Ishikawa (cell line): Measurements from ENCODE around the gene CR1.

Source experiments
- CREB1 ChIP-seq: IDR thresholded peaks from 2 replicates; pipeline ENCODE4 v1.6.1; 2012; ENCODE audit warnings: low read depth
- EGR1 ChIP-seq: IDR thresholded peaks from 2 replicates; pipeline ENCODE4 v1.6.1; 2012
- EP300 ChIP-seq: IDR thresholded peaks from 2 replicates; pipeline ENCODE4 v1.6.1; 2012; ENCODE audit warnings: borderline replicate concordance
- FOXM1 ChIP-seq: IDR thresholded peaks from 2 replicates; pipeline ENCODE4 v1.6.1; 2012; ENCODE audit warnings: low read depth, borderline replicate concordance
- TAF1 ChIP-seq: IDR thresholded peaks from 2 replicates; pipeline ENCODE4 v1.6.1; 2012; ENCODE audit warnings: low read depth, mild to moderate bottlenecking
- TCF12 ChIP-seq: IDR thresholded peaks from 2 replicates; pipeline ENCODE4 v1.6.1; 2012; ENCODE audit warnings: low read depth
- TEAD4 ChIP-seq: IDR thresholded peaks from 2 replicates; pipeline ENCODE4 v1.6.1; 2012
- YY1 ChIP-seq: IDR thresholded peaks from 2 replicates; pipeline ENCODE4 v1.6.1; 2012; ENCODE audit warnings: low read depth
- ZBTB7A ChIP-seq: IDR thresholded peaks from 2 replicates; pipeline ENCODE4 v1.6.1; 2012; ENCODE audit warnings: low read depth
- TF ChIP-seq, protein P1 (sequence below): IDR thresholded peaks from 2 replicates; pipeline ENCODE4 v1.6.1; 2012
- TF ChIP-seq, protein P2 (sequence below): IDR thresholded peaks from 2 replicates; pipeline ENCODE4 v1.6.1; 2012; ENCODE audit warnings: low read depth, mild to moderate bottlenecking
- TF ChIP-seq, protein P3 (sequence below): IDR thresholded peaks from 2 replicates; pipeline ENCODE4 v1.6.1; 2012

DNA sequence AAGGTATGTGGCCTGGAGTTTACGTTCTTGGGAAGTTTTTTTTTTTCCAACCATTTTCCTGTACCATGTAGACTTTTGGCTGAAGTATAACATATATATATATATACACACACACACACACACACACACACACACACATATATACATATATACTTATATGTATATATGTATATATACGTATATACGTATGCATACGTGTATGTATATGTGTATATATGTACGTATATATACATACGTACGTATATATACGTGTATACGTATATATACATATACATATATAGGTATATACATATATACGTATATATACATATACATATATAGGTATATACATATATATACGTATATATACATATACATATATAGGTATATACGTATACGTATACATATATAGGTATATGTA lies 18.9 kb downstream of the CR1 start:
- TF ChIP-seq YY1 (no peak), TAF1 (no peak), EGR1 (no peak), ZBTB7A (no peak), TEAD4 (no peak), CREB1 (no peak), TCF12 (no peak), FOXM1 (no peak), EP300 (no peak)
- TF ChIP-seq, protein P1, sequence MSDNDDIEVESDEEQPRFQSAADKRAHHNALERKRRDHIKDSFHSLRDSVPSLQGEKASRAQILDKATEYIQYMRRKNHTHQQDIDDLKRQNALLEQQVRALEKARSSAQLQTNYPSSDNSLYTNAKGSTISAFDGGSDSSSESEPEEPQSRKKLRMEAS, result no peak
- TF ChIP-seq, protein P2, sequence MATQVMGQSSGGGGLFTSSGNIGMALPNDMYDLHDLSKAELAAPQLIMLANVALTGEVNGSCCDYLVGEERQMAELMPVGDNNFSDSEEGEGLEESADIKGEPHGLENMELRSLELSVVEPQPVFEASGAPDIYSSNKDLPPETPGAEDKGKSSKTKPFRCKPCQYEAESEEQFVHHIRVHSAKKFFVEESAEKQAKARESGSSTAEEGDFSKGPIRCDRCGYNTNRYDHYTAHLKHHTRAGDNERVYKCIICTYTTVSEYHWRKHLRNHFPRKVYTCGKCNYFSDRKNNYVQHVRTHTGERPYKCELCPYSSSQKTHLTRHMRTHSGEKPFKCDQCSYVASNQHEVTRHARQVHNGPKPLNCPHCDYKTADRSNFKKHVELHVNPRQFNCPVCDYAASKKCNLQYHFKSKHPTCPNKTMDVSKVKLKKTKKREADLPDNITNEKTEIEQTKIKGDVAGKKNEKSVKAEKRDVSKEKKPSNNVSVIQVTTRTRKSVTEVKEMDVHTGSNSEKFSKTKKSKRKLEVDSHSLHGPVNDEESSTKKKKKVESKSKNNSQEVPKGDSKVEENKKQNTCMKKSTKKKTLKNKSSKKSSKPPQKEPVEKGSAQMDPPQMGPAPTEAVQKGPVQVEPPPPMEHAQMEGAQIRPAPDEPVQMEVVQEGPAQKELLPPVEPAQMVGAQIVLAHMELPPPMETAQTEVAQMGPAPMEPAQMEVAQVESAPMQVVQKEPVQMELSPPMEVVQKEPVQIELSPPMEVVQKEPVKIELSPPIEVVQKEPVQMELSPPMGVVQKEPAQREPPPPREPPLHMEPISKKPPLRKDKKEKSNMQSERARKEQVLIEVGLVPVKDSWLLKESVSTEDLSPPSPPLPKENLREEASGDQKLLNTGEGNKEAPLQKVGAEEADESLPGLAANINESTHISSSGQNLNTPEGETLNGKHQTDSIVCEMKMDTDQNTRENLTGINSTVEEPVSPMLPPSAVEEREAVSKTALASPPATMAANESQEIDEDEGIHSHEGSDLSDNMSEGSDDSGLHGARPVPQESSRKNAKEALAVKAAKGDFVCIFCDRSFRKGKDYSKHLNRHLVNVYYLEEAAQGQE, result no peak
- TF ChIP-seq, protein P3, sequence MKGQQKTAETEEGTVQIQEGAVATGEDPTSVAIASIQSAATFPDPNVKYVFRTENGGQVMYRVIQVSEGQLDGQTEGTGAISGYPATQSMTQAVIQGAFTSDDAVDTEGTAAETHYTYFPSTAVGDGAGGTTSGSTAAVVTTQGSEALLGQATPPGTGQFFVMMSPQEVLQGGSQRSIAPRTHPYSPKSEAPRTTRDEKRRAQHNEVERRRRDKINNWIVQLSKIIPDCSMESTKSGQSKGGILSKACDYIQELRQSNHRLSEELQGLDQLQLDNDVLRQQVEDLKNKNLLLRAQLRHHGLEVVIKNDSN, result no peak
